T-helper 2 cell treated with Interferon-gamma antibody and Interleukin-4, amounts not matched to agents 100 ng/mL and 5 ng/mL, for 36 hours (primary cell): Measurements from ENCODE around the gene ADAT3. TPM values are rescaled to one million over a fixed set of nuclear protein-coding genes. Genes with fewer than 3 reads are reported as not detected.

Experiments
- intact Hi-C: fragments of 100-400 bp; cut with micrococcal nuclease; formaldehyde crosslinking; loops from one replicate; pipeline ENCODE4 v1.15.1; 2023
- total RNA-seq: library from RNA; stranded (reverse); gene quantifications from 2 replicates; pipeline ENCODE4 v1.2.3, GENCODE V29; 2022

The ADAT3 gene
- total RNA-seq, 1 donor from 2014 or later, result 11.0 TPM

DNA sequence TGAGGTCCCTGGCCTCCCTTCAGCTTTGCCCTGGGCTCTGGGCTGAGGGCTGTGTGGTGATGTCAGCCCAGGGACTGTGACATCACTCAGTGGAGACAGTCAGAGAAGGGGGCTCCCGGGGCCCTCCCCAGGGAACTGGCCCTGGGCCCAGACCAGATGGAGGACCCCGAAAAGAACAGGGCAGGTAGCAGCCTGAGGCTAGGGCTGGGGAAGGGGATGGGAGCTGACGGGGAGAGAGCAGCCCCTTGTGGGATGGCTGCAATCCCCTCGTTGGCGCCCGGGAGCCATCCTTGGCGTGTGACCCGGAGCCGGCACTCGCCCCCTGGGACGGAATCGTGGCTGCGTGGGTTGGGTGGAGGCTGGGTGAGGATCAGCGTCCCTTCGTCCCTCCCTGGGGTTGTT is 49.3 kb downstream of the ADAT3 start:
- intact Hi-C loops, result no loop called here

DNA sequence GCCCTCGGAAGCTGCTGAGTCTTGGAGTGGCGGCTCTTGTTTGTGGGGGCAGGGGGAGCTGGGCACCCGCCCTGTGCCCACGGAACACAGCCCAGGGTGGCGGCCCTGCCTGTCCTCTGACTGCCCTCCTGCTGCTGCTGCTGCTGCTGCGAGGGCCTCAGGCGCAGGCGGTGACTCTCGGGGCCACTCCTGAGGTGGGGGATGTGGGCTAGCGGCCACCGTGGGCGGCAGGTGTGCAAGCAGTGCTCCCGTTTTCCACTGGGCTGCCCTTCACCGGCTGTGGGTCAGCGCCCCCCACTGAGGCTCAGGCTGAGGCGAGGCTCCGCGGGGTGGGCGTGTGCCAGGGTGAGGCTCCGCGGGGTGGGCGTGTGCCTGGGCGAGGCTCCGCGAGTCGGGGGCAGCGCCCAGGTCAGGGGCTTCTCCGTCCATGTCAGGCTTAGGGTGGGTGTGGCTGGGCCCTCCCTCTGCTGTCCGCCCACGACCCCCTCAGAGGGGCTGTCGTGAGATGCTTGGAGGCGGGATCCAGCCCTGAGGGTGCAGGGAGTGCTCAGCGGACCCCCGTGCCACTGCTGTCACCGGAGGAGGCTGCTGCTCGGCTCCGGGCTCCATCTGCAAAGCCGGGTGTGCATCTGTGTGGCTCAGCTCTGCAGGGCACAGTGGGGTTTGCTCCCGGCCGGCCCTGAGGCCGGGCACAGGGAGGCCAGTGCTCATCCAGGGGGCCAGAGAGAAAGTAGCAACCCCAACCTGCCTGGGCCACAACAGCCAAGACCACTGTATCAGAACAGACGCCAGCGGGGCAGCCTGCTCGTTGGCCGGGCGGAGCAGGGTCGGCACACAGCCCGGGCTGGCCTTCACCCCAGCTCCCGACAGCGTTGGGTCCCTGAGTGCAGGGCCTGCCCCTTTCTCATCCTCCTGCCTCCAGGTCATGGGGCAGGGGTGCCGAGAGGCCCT is 50.2 kb downstream of the ADAT3 start:
- intact Hi-C loops, result no loop called here

DNA sequence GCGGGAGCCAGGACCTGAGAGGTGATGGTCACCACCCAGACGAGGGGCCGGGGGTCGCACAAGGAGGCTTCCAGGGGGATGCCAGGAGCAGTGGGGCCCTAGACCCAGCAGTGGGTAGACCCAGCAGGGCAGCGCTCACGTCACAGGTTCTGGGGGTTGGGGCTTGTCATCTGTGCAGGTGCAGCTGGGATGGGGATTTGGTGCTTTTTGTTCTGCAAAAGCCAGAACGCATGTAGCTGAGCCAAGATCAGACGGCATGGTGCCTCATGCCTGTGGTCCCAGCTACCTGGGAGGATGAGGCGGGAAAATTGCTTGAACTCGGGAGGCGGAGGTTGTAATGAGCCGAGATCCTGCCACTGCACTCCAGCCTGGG is 50.9 kb downstream of the ADAT3 start:
- intact Hi-C loops, result no loop called here

DNA sequence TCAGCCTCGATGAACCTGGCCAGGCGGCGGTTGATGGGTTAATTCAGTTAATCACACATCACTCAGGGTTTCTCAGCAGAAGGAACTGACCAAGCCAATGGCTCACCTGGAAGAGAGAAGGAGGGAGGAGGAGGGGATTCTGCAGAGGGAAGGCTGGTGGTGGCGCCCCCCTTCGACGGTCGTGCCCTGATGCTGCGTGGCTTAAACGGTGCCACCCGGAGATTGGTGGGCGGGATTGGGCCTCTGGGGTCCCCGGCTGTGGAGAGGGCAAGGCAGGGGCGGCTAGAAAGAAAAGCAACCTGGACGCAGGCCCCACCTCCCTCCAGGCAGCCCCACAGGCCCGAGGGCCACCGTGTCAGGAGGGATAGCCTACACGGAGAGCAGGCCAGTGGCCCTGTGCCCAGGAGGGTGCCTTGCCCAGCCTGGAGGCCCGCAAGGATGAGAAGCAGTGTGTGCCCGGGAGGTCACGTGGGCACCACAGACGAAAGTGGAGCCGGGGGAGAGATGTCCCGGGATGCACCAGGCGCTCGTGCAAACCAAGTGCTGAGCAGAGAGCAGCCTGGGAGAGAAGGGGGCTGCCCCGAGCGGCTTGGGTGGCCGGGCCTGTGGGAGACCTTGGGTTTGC is 51.8 kb downstream of the ADAT3 start:
- intact Hi-C loops, result no loop called here

DNA sequence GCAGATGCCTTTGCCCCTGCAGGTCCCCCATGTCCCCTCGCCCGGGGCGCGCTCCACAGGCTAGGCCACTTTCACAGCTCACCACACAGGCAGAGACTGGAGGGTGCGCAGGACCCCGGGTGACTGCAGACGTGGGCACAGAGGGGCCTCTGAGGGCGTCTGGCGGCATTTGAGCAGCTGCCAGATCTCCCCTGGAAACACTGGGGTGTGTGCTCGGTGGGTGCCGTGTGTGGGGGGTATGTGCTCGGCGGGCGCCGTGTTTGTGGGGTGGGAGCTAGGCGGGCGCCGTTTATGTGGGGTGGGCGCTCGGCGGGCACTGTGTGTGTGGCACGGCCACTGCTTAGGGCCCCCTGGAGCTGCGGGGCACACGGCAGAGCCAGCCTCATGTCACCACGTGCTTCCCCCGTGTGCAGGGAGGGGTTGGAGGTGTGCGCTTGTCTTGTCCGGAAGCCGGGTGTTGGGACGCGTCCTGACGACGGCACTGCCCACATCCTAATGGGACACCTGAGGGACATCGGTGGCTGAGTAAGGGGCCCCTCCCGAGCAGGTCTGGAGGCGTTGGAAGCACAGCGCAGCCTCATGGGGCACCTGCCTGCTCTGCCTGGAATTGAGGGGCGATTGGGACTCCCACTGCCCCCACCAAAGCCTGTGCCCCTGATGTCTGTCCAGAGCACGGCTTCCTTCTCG is 52.5 kb downstream of the ADAT3 start:
- intact Hi-C loops, result no loop called here

DNA sequence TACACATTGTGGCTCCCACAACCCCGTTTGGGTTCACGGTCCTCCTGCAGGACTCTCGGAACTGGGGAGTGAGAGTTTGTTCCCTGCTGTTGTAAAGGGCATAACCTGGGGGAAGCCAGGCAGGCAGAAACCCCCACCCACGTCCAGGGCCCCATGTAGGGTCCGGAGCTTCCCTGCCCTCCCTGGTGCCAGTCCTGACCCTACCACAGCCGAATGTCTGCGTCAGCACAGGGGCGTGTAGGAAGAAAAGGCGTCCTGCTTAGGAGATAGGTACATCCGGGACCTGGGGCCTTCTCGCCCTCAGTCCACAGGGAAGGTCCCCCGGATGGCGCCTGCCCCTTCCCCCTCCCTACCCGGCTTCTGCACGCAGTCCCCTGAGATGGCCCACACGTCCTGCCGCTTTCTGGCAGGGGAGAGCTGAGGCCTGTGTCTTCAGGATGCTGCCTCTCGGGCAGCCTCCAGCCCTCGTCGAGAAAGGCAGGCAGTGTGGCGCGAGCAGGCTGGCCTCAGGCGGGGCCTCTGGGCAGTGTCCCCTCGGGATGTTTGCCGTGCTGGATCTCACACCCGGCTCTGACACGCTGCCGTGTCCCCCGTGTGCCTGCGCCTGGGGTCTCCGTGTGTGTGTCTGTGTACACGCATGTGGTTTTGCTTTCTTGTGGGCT is 54.9 kb downstream of the ADAT3 start:
- intact Hi-C loops, result no loop called here

DNA sequence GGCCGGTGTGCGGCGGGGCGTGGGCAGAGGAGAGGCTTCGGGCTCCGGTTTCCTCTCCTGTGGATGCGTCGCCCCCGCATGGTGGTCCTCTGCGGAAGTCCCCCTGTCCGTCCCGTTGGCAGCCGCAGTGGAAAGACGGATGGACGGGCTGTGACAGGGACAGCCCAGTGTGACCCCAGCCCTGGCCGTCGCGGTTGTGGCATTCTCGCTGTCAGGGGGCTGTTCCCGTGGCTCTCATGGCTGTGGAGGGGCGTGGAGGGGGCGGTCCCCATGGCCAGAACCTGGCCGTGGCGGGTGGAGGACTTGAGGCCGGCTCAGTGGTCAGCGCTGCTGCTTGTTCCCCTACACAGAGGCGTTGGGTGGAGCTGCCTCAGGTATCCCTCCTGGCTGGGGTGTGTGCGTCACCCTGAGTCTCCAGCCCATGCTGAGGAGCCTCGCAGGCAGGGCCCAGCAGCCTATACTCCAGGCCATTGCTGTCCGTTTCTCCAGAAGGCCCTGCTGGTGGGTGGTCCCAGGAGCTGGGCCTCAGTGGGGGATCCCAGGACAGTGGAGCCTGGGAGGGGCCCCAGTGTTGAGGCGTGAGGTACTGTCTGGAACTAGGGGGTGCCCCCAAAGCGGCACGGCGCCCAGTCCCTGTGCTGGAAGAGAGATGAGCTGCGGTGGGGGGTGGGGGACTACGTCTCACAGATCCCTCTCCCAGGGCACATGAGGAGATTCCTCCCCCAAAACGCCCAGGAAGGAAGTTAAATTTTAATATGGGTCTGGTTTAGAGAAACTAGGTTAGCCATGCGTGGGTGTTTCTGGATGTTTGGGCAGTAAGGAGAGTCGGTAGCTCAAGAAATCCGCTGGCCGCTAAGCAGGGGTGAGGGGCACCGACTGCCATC is 56.0 kb downstream of the ADAT3 start:
- intact Hi-C loops, result no loop called here

DNA sequence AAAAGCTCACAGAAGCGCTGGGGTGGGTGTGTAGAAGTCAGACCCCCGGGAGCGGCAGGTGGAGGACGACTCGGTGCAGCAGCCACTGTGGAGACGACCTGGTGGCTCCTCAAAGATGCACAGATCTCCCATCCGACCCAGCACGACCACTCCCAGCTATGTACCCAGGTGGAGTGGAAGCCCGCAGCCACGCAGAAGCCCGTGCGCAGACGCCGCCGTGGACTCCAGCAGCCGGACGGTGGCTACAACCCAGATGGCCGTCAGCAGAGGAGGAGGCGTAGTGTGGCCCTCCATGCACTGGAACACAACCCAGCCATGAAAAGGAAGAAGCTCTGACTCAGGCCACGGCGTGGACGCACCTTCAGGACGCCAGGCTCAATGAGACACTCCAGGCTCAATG is 57.5 kb downstream of the ADAT3 start:
- intact Hi-C loops, result no loop called here

Other genes starting within 250 kb of the ADAT3 start
- not detected in 2 replicates for gene ONECUT3, start 151.9 kb upstream of the ADAT3 start, total RNA-seq
- gene ATP8B3, start 93.1 kb upstream of the ADAT3 start, total RNA-seq, result 25.6 and 28.5 TPM in 2 replicates
- gene REXO1, start 56.9 kb upstream of the ADAT3 start, total RNA-seq, result 49.2 and 54.1 TPM in 2 replicates
- gene KLF16, start 41.8 kb upstream of the ADAT3 start, total RNA-seq, result 21.3 and 23.1 TPM in 2 replicates
- 119 and 126 TPM in 2 replicates for gene ABHD17A, start 19.9 kb upstream of the ADAT3 start, total RNA-seq
- gene SCAMP4, start within 50 bp of the ADAT3 start, total RNA-seq, result 32.1 and 34.8 TPM in 2 replicates
- gene CSNK1G2, start 35.8 kb downstream of the ADAT3 start, total RNA-seq, result 89.5 and 94.3 TPM in 2 replicates
- 50.1 and 56.1 TPM in 2 replicates for gene BTBD2, start 110.3 kb downstream of the ADAT3 start, total RNA-seq
- gene MKNK2, start 145.8 kb downstream of the ADAT3 start, total RNA-seq, result 190 TPM in 2 replicates
- 228 and 239 TPM in 2 replicates for gene MOB3A, start 190.9 kb downstream of the ADAT3 start, total RNA-seq
- gene IZUMO4, start 191.5 kb downstream of the ADAT3 start, total RNA-seq, result 7.3 and 8.9 TPM in 2 replicates
- gene AP3D1, start 246.2 kb downstream of the ADAT3 start, total RNA-seq, result 104 and 113 TPM in 2 replicates